Measurements from ENCODE around the gene DAZAP2.
A peak's percentile ranks its signal among the peaks of the same experiment; 100 is the strongest.
"Not testable (repeated sequence)": the region's sequence is repeated elsewhere in the genome, so short reads cannot be mapped to it uniquely, and the experiment has no call there.

Gene DAZAP2

DNA sequence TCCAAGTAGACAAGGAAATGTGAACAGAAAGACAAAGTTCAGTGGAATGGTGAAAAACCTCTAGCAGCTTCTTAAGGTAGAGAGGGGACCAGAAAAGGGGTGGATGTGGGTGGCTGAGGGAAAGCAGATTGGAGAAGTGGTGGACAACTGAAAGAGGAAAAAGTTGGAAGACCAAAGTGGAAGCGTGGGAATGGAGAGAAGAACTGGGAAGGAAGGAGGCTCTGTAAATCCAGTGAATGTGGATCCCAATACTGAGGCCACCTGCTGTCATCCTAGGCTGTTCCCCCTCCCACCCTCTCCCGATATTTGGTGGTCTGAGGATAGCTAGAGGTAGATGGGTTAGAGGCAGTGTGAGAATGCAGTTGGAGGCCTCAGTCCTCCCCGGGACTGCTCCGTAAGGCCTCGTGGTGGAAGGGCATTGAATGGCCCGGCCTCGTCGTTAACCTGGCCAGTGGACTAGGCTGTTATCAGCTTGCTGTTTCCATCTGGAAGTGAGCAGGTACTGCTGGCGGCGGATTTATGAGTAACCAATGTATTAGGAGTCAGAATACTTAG, 19.9 kb upstream of the DAZAP2 start:
- Histone ChIP-seq H3K27me3 (ENCODE audit: insufficient read depth, low read length, poor library complexity, severe bottlenecking) (no peaks in the 10 kb centered on the region), H3K36me3 (ENCODE audit: insufficient read depth, low read length) (no peaks in the 10 kb centered on the region), H3K4me1 (ENCODE audit: insufficient read depth, low read length, poor library complexity, severe bottlenecking) (peaks cover 14% of the 10 kb centered on the region), H3K4me3 (ENCODE audit: low read length, poor library complexity, severe bottlenecking) (peak overlapping the region; percentile 83), H3K9me2 (replicated peaks; ENCODE audit: low read depth, low read length) (no peaks in the 10 kb centered on the region), H3K4me2 (ENCODE audit: low read depth, low read length, poor library complexity, severe bottlenecking) (peak overlapping the region; percentile 89), H3K9ac (ENCODE audit: low read depth, low read length, poor library complexity, severe bottlenecking) (peak overlapping the region; percentile 79), H3F3A (ENCODE audit: low read depth) (no peaks in the 10 kb centered on the region), H2AFZ (ENCODE audit: low read length) (peak overlapping the region; percentile 95), H4K20me1 (ENCODE audit: insufficient read depth, low read length, poor library complexity, severe bottlenecking) (no peaks in the 10 kb centered on the region), H3K9me3 (ENCODE audit: insufficient read depth, low read depth, low read length) (no peaks in the 10 kb centered on the region), H3K79me2 (ENCODE audit: insufficient read depth, low read length) (no peaks in the 10 kb centered on the region)
- no peak for TF ChIP-seq EZH2phosphoT487 (IDR thresholded peaks at IDR 0.05; ENCODE audit: borderline replicate concordance)
- TF ChIP-seq CTCF (conservative IDR thresholded peaks at IDR 0.05; ENCODE audit: low read length): no peak

GRCh38 chr12:51219322-51219721, 19.3 kb upstream of the DAZAP2 start:
- H3K79me2 ChIP-seq (ENCODE audit: insufficient read depth, low read length): no peaks in the 10 kb centered on the region
- peak overlapping the region; percentile 79 for H3K9ac ChIP-seq (ENCODE audit: low read depth, low read length, poor library complexity, severe bottlenecking)
- peaks cover 14% of the 10 kb centered on the region for H3K4me1 ChIP-seq (ENCODE audit: insufficient read depth, low read length, poor library complexity, severe bottlenecking)
- no peaks in the 10 kb centered on the region for H4K20me1 ChIP-seq (ENCODE audit: insufficient read depth, low read length, poor library complexity, severe bottlenecking)
- peak overlapping the region; percentile 83 for H3K4me3 ChIP-seq (ENCODE audit: low read length, poor library complexity, severe bottlenecking)
- no peaks in the 10 kb centered on the region for H3K36me3 ChIP-seq (ENCODE audit: insufficient read depth, low read length)
- H3K27me3 ChIP-seq (ENCODE audit: insufficient read depth, low read length, poor library complexity, severe bottlenecking): no peaks in the 10 kb centered on the region
- H3K4me2 ChIP-seq (ENCODE audit: low read depth, low read length, poor library complexity, severe bottlenecking): peak overlapping the region; percentile 89
- no peak for TF ChIP-seq CTCF (conservative IDR thresholded peaks at IDR 0.05; ENCODE audit: low read length)
- TF ChIP-seq EZH2phosphoT487 (IDR thresholded peaks at IDR 0.05; ENCODE audit: borderline replicate concordance): no peak
- no peaks in the 10 kb centered on the region for H3F3A ChIP-seq (ENCODE audit: low read depth)
- H2AFZ ChIP-seq (ENCODE audit: low read length): no peak overlapping the region; the same call in 1 of the 2 replicates
- H3K9me2 ChIP-seq (replicated peaks; ENCODE audit: low read depth, low read length): no peaks in the 10 kb centered on the region
- H3K9me3 ChIP-seq (ENCODE audit: insufficient read depth, low read depth, low read length): no peaks in the 10 kb centered on the region

DNA sequence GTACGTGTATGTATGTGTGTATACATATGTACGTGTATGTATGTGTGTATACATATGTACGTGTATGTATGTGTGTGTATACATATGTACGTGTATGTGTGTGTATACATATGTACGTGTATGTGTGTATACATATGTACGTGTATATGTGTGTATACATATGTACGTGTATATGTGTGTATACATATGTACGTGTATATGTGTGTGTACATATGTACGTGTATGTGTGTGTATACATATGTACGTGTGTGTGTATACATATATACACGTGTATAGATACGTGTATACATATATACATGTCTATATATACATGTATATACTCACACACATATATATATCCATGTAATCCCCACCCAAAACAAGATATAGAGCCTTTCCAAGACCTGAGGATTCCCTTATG, 18.8 kb upstream of the DAZAP2 start:
- not testable (repeated sequence) for H3K79me2 ChIP-seq (ENCODE audit: insufficient read depth, low read length); H3K27me3 ChIP-seq (ENCODE audit: insufficient read depth, low read length, poor library complexity, severe bottlenecking); H3K9ac ChIP-seq (ENCODE audit: low read depth, low read length, poor library complexity, severe bottlenecking); H3K4me3 ChIP-seq (ENCODE audit: low read length, poor library complexity, severe bottlenecking); H3K9me3 ChIP-seq (ENCODE audit: insufficient read depth, low read depth, low read length); H3K9me2 ChIP-seq (replicated peaks; ENCODE audit: low read depth, low read length); H3F3A ChIP-seq (ENCODE audit: low read depth); H4K20me1 ChIP-seq (ENCODE audit: insufficient read depth, low read length, poor library complexity, severe bottlenecking); H3K36me3 ChIP-seq (ENCODE audit: insufficient read depth, low read length); H2AFZ ChIP-seq (ENCODE audit: low read length)
- Histone ChIP-seq H3K4me1 (ENCODE audit: insufficient read depth, low read length, poor library complexity, severe bottlenecking) (peaks cover 14% of the 10 kb centered on the region), H3K4me2 (ENCODE audit: low read depth, low read length, poor library complexity, severe bottlenecking) (peak overlapping the region; percentile 89)

DNA sequence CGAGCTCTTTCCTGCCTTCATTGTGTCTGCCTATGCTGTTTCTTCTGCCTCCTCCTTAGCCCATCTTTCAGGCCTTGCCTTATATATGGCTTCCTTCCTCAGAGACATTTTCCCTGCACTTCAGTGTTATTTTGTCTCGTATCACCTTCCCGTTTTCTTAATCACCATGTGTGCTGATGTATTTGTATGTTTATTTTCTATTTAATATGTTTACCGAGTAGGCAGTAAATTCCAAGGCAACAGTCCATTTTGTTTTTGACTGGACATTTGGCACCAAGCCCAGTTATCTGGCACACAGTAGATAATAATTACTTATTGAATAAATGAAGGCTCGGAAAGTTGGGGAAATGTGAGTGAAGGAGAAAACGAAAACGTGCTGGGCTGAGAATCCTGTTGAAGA, 16.2 kb upstream of the DAZAP2 start:
- H3K9me2 ChIP-seq (replicated peaks; ENCODE audit: low read depth, low read length): no peaks in the 10 kb centered on the region
- no peak overlapping the region for H2AFZ ChIP-seq (ENCODE audit: low read length)
- no peaks in the 10 kb centered on the region for H3K36me3 ChIP-seq (ENCODE audit: insufficient read depth, low read length)
- TF ChIP-seq CTCF (conservative IDR thresholded peaks at IDR 0.05; ENCODE audit: low read length) (no peak), EZH2phosphoT487 (IDR thresholded peaks at IDR 0.05; ENCODE audit: borderline replicate concordance) (no peak)
- no peak overlapping the region for H3K4me2 ChIP-seq (ENCODE audit: low read depth, low read length, poor library complexity, severe bottlenecking)
- no peaks in the 10 kb centered on the region for H4K20me1 ChIP-seq (ENCODE audit: insufficient read depth, low read length, poor library complexity, severe bottlenecking)
- no peak overlapping the region for H3K4me3 ChIP-seq (ENCODE audit: low read length, poor library complexity, severe bottlenecking)
- H3K79me2 ChIP-seq (ENCODE audit: insufficient read depth, low read length): no peaks in the 10 kb centered on the region
- H3K9me3 ChIP-seq (ENCODE audit: insufficient read depth, low read depth, low read length): no peaks in the 10 kb centered on the region
- peaks cover 14% of the 10 kb centered on the region for H3K4me1 ChIP-seq (ENCODE audit: insufficient read depth, low read length, poor library complexity, severe bottlenecking)
- H3K27me3 ChIP-seq (ENCODE audit: insufficient read depth, low read length, poor library complexity, severe bottlenecking): no peaks in the 10 kb centered on the region
- no peak overlapping the region for H3K9ac ChIP-seq (ENCODE audit: low read depth, low read length, poor library complexity, severe bottlenecking)
- no peaks in the 10 kb centered on the region for H3F3A ChIP-seq (ENCODE audit: low read depth)
